Naive thymus-derived CD4-positive, alpha-beta T cell (primary cell): ENCODE data around the gene HSPA12B. TPM values are rescaled to one million over a fixed set of nuclear protein-coding genes. Genes with fewer than 3 reads are reported as not detected.

Experiments
- ATAC-seq: fragments of 150-1000 bp; cut with Tn5 transposase; 2 replicates; pipeline ENCODE4 v1.10.0; 2021; ENCODE audit warnings: mild to moderate bottlenecking, moderate library complexity
- CTCF ChIA-PET: fragments of 350-600 bp; sonication (Branson Sonifier 250); formaldehyde crosslinking; loops from one replicate; lab custom pipeline; 2021; ENCODE audit warnings: antibody characterized with exemption; lab: Charles Lee
- POLR2A ChIA-PET: fragments of 350-600 bp; sonication (Branson Sonifier 250); formaldehyde crosslinking; loops from one replicate; lab custom pipeline; 2021; ENCODE audit warnings: antibody characterized with exemption, inconsistent platforms; lab: Charles Lee
- DNase-seq, 9 donors: peaks; one replicate each; pipeline versions ENCODE4 v3.0.0 to v3.0.0-alpha.2; 2020 to 2022; ENCODE audit warnings: mixed read lengths in 1 of 9
- H3K27ac ChIP-seq: one replicate; pipeline ENCODE4 v1.7.0; 2013; ENCODE audit warnings: mild to moderate bottlenecking, low read depth, low read length, moderate library complexity
- H3K27me3 ChIP-seq, 2 donors: one replicate each; pipeline ENCODE4 v1.7.0; 2013; ENCODE audit warnings: low read length in 2 of 2, mild to moderate bottlenecking in 2 of 2, moderate library complexity in 2 of 2; ENCODE audit not compliant: control insufficient read depth in 2 of 2, insufficient read depth in 2 of 2
- H3K36me3 ChIP-seq, 3 experiments: 1 replicate in 2 of 3; 2 replicates in 1 of 3; pipeline ENCODE4 v1.7.0; 2013; ENCODE audit warnings: low read length in 3 of 3, mild to moderate bottlenecking in 3 of 3, moderate library complexity in 1 of 3; ENCODE audit not compliant: insufficient read depth in 3 of 3, control insufficient read depth in 2 of 3
- H3K4me1 ChIP-seq, 2 donors: one replicate each; pipeline ENCODE4 v1.7.0; 2013; ENCODE audit warnings: low read length in 2 of 2, mild to moderate bottlenecking in 2 of 2, moderate library complexity in 1 of 2; ENCODE audit not compliant: control insufficient read depth in 2 of 2, insufficient read depth in 2 of 2
- H3K4me3 ChIP-seq: 2 replicates; pipeline ENCODE4 v1.7.0; 2013; ENCODE audit warnings: mild to moderate bottlenecking, low read length
- H3K9me3 ChIP-seq, 3 experiments: 1 replicate in 2 of 3; 2 replicates in 1 of 3; pipeline ENCODE4 v1.7.0; 2013; ENCODE audit warnings: low read length in 3 of 3; ENCODE audit not compliant: control insufficient read depth in 2 of 3
- H3K27ac Mint-ChIP-seq, 9 donors: one replicate each; pipeline ENCODE4 v1.8.0; 2020 to 2022; ENCODE audit warnings: mixed read lengths in 9 of 9, mild to moderate bottlenecking in 8 of 9, moderate library complexity in 5 of 9, inconsistent platforms in 2 of 9
- H3K27me3 Mint-ChIP-seq, 5 donors: one replicate each; pipeline ENCODE4 v1.8.0; 2021 to 2022; ENCODE audit warnings: mixed read lengths in 5 of 5, mild to moderate bottlenecking in 1 of 5
- H3K36me3 Mint-ChIP-seq, 5 donors: one replicate each; pipeline ENCODE4 v1.8.0; 2020 to 2022; ENCODE audit warnings: mixed read lengths in 5 of 5, mild to moderate bottlenecking in 3 of 5, inconsistent platforms in 1 of 5
- H3K4me1 Mint-ChIP-seq, 7 donors: one replicate each; pipeline ENCODE4 v1.8.0; 2020 to 2022; ENCODE audit warnings: mixed read lengths in 7 of 7, mild to moderate bottlenecking in 3 of 7, inconsistent platforms in 1 of 7
- H3K4me3 Mint-ChIP-seq, 10 donors: one replicate each; pipeline ENCODE4 v1.8.0; 2020 to 2022; ENCODE audit warnings: mild to moderate bottlenecking in 10 of 10, mixed read lengths in 10 of 10, moderate library complexity in 6 of 10, inconsistent platforms in 2 of 10
- H3K9me3 Mint-ChIP-seq, 11 donors: one replicate each; pipeline ENCODE4 v1.8.0; 2020 to 2022; ENCODE audit warnings: mixed read lengths in 11 of 11, mild to moderate bottlenecking in 4 of 11, inconsistent platforms in 1 of 11, moderate library complexity in 1 of 11
- intact Hi-C, 2 donors: fragments of 100-400 bp; cut with micrococcal nuclease; formaldehyde crosslinking; loops; one replicate each; pipeline ENCODE4 v1.15.1; 2023
- polyA plus RNA-seq, 2 donors: library from polyadenylated mRNA; unstranded; fragments of 300-500 nt; fragmentation: Illumina TruSeq; gene quantifications; one replicate each; pipeline ENCODE4 v1.2.3, GENCODE V29; 2021
- total RNA-seq, 6 experiments: library from RNA in 5 of 6; stranded (reverse) in 5 of 6; gene quantifications; 1 replicate in 5 of 6; 2 replicates in 1 of 6; pipeline ENCODE4 v1.2.3 and lab custom pipeline; 2021 to 2026

The HSPA12B gene
- total and polyA plus RNA-seq, 7 experiments from 2014 or later: 0.09 to 0.20 TPM; not detected in 5

DNA sequence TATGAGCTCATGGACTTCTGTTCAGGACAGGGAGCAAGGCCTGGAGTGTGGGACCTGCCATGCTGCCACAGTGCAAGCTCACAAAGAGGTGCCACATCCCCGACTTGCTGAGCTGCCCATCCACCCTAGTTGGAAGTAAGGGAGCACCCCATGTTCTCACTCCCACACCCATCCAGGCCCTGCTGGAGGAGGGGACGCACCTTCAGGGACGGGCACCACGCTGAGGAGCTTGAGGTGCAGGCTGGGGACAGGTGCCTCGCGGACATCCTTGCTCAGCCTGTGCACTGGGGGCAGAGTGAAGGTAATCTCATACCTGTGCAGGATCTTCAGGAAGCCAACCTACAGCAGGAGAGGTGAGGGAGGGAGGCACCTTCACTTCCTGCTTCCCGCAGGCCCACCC is 22.8 kb downstream of the HSPA12B start:
- Histone ChIP-seq H3K36me3 (peaks cover 0 to 24% (median 0%) of the 10 kb centered on the region in 3 experiments), H3K4me3 (no peak overlapping the region), H3K4me1 (peaks cover 0 to 5% of the 10 kb centered on the region in 2 donors), H3K9me3 (no peaks in the 10 kb centered on the region), H3K27ac (no peak overlapping the region), H3K27me3 (no peaks in the 10 kb centered on the region)
- ATAC-seq: no peak
- Mint-ChIP-seq H3K4me3 (no peak overlapping the region), H3K27ac (no peak overlapping the region), H3K4me1 (peaks cover 0 to 15% (median 4%) of the 10 kb centered on the region in 7 donors), H3K27me3 (no peaks in the 10 kb centered on the region), H3K9me3 (no peaks in the 10 kb centered on the region), H3K36me3 (peaks cover 0 to 17% (median 3%) of the 10 kb centered on the region in 5 donors)
- CTCF ChIA-PET: interaction anchor here (0.9 to 3.3 kb wide), 4 partner anchors 9 to 330 kb away, joined by 3 to 24 read pairs (median 10); partner anchors contain the start of gene ADISSP
- intact Hi-C loops: no loop called here
- no peak for DNase-seq
- POLR2A ChIA-PET: no interaction called here

- H3K9me3 ChIP-seq: no peaks in the 10 kb centered on the region
- intact Hi-C loops: no loop called here
- H3K36me3 ChIP-seq: peaks cover 0 to 24% (median 0%) of the 10 kb centered on the region in 3 experiments
- peaks cover 0 to 14% (median 3%) of the 10 kb centered on the region in 5 donors for H3K36me3 Mint-ChIP-seq
- no peak overlapping the region for H3K4me3 Mint-ChIP-seq
- no peak for DNase-seq
- H3K27ac ChIP-seq: no peak overlapping the region
- no peaks in the 10 kb centered on the region for H3K27me3 Mint-ChIP-seq
- H3K4me3 ChIP-seq: no peak overlapping the region
- peaks cover 0 to 5% of the 10 kb centered on the region in 2 donors for H3K4me1 ChIP-seq
- H3K9me3 Mint-ChIP-seq: no peaks in the 10 kb centered on the region
- peaks cover 0 to 13% (median 4%) of the 10 kb centered on the region in 7 donors for H3K4me1 Mint-ChIP-seq
- no peaks in the 10 kb centered on the region for H3K27me3 ChIP-seq
- POLR2A ChIA-PET: no interaction called here
- CTCF ChIA-PET: interaction anchor here (0.9 to 2.9 kb wide), 3 partner anchors 8 to 329 kb away, joined by 3 to 14 read pairs (median 4); partner anchors contain the start of gene ADISSP
- no peak for ATAC-seq
- H3K27ac Mint-ChIP-seq: peak overlapping the region in 1 of 9 donors; percentile 38
Observed at GRCh38 chr20:3755814-3756480, 23.5 kb downstream of the HSPA12B start.

GRCh38 chr20:3757268-3757667 is 24.8 kb downstream of the HSPA12B start:
- H3K36me3 Mint-ChIP-seq: peaks cover 0 to 13% (median 3%) of the 10 kb centered on the region in 5 donors
- H3K27ac Mint-ChIP-seq: no peak overlapping the region

DNA sequence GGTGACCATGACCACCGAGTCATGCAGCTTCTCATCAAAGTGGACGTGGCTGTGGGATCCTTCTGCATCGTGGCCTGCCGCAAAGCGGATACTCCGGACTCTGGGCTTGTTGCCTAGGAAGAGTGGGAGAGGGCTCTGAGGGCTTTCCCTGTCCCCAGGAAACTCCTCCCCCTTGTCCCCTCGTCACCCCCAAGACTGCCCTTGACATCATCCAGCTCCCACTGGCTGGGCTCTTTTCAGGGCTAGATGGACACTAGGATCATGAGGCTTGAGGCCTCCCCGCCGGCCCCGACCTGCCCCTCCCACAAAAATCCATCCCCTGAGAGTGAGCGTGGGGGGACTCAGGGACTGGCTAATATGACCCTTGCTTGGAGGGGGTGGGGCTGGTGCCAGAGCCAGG is 26.1 kb downstream of the HSPA12B start:
- Histone ChIP-seq H3K4me1 (no peaks in the 10 kb centered on the region), H3K36me3 (peaks cover 0 to 24% (median 0%) of the 10 kb centered on the region in 3 experiments), H3K4me3 (no peak overlapping the region), H3K9me3 (no peaks in the 10 kb centered on the region), H3K27me3 (no peaks in the 10 kb centered on the region), H3K27ac (no peak overlapping the region)
- ChIA-PET POLR2A (interaction anchor here (3.1 kb wide), 1 partner anchor 9 kb away, joined by 12 read pairs; the partner anchor contains the start of gene ADISSP), CTCF (interaction anchor here (0.6 to 2.9 kb wide), 2 partner anchors 9 to 82 kb away, joined by 3 to 14 read pairs; partner anchors contain the start of gene ADISSP)
- ATAC-seq (no peak), DNase-seq (no peak)
- Mint-ChIP-seq H3K9me3 (no peaks in the 10 kb centered on the region), H3K27me3 (no peaks in the 10 kb centered on the region), H3K27ac (no peak overlapping the region), H3K4me3 (no peak overlapping the region), H3K4me1 (peaks cover 0 to 6% (median 0%) of the 10 kb centered on the region in 7 donors), H3K36me3 (peaks cover 0 to 13% (median 3%) of the 10 kb centered on the region in 5 donors)
- intact Hi-C loops: no loop called here

More at GRCh38 chr20:3757268-3757667, 24.8 kb downstream of the HSPA12B start:
- ATAC-seq: no peak
- Histone ChIP-seq H3K9me3 (no peaks in the 10 kb centered on the region), H3K4me1 (peaks cover 0 to 5% of the 10 kb centered on the region in 2 donors), H3K4me3 (no peak overlapping the region), H3K27ac (no peak overlapping the region), H3K36me3 (peaks cover 0 to 24% (median 0%) of the 10 kb centered on the region in 3 experiments), H3K27me3 (no peaks in the 10 kb centered on the region)
- intact Hi-C loops: no loop called here
- Mint-ChIP-seq H3K9me3 (no peaks in the 10 kb centered on the region), H3K27me3 (no peaks in the 10 kb centered on the region), H3K4me3 (no peak overlapping the region), H3K4me1 (peaks cover 0 to 10% (median 6%) of the 10 kb centered on the region in 7 donors)
- DNase-seq: no peak
- CTCF ChIA-PET: interaction anchor here (1.4 to 2.9 kb wide), 2 partner anchors 11 to 98 kb away, joined by 5 to 14 read pairs; partner anchors contain the start of gene ADISSP
- POLR2A ChIA-PET: interaction anchor here (3.1 kb wide), 1 partner anchor 11 kb away, joined by 12 read pairs; the partner anchor contains the start of gene ADISSP

GRCh38 chr20:3759316-3759823 is 26.9 kb downstream of the HSPA12B start:
- ChIA-PET POLR2A (interaction anchor here (1.2 to 3.1 kb wide), 2 partner anchors 9 to 30 kb away, joined by 3 to 12 read pairs; partner anchors contain the start of gene ADISSP), CTCF (interaction anchor here (1.3 kb wide), 1 partner anchor 9 kb away, joined by 4 read pairs; the partner anchor contains the start of gene ADISSP)
- Mint-ChIP-seq H3K27ac (no peak overlapping the region), H3K36me3 (peaks cover 0 to 13% (median 3%) of the 10 kb centered on the region in 5 donors), H3K9me3 (no peaks in the 10 kb centered on the region), H3K27me3 (no peaks in the 10 kb centered on the region), H3K4me1 (peaks cover 0 to 6% (median 0%) of the 10 kb centered on the region in 7 donors), H3K4me3 (no peak overlapping the region)
- Histone ChIP-seq H3K27ac (no peak overlapping the region), H3K36me3 (peaks cover 0 to 24% (median 0%) of the 10 kb centered on the region in 3 experiments), H3K27me3 (no peaks in the 10 kb centered on the region), H3K4me3 (no peak overlapping the region), H3K9me3 (no peaks in the 10 kb centered on the region), H3K4me1 (no peaks in the 10 kb centered on the region)
- DNase-seq (no peak), ATAC-seq (no peak)
- intact Hi-C loops: no loop called here

GRCh38 chr20:3759884-3760283 is 27.4 kb downstream of the HSPA12B start:
- ATAC-seq: no peak
- no peaks in the 10 kb centered on the region for H3K9me3 Mint-ChIP-seq
- H3K4me1 ChIP-seq: no peaks in the 10 kb centered on the region
- H3K27me3 ChIP-seq: no peaks in the 10 kb centered on the region
- intact Hi-C loops: loop anchor here in 1 of 2 donors (10.0 kb wide), 1 partner anchor 1365 kb away; the partner anchor contains the start of gene CDS2
- ChIA-PET POLR2A (interaction anchor here (1.2 kb wide), 1 partner anchor 29 kb away, joined by 3 read pairs; no protein-coding TSS in a partner anchor), CTCF (interaction anchor here (1.3 kb wide), 1 partner anchor 8 kb away, joined by 4 read pairs; the partner anchor contains the start of gene ADISSP)
- H3K27ac ChIP-seq: no peak overlapping the region
- peaks cover 0 to 13% (median 3%) of the 10 kb centered on the region in 5 donors for H3K36me3 Mint-ChIP-seq
- H3K9me3 ChIP-seq: no peaks in the 10 kb centered on the region
- peaks cover 0 to 8% (median 0%) of the 10 kb centered on the region in 7 donors for H3K4me1 Mint-ChIP-seq
- DNase-seq: no peak
- peak overlapping the region in 1 of 9 donors; percentile 30 for H3K27ac Mint-ChIP-seq
- no peak overlapping the region for H3K4me3 ChIP-seq
- peaks cover 0 to 19% (median 0%) of the 10 kb centered on the region in 3 experiments for H3K36me3 ChIP-seq
- H3K4me3 Mint-ChIP-seq: no peak overlapping the region
- H3K27me3 Mint-ChIP-seq: no peaks in the 10 kb centered on the region
